IPS-NIHi7 (cell line): ENCODE measurements around the gene HOXC12.

Experiments used
- DNase-seq: peaks from one replicate; pipeline ENCODE4 v3.0.0; 2012; ENCODE audit warnings: mixed read lengths; ENCODE audit errors: extremely low spot score

Gene HOXC12

GRCh38 chr12:53954694-53955035, at the start of gene HOXC12:
Gene HOXC12 (plus strand): TSS chr12:53954903. CDS start chr12:53954930, 27 bp downstream.
- no peak for DNase-seq

GRCh38 chr12:53907103-53907502, 47.6 kb upstream of the HOXC12 start:
- DNase-seq: no peak

- no peak for DNase-seq
Observed at GRCh38 chr12:53916788-53917655, 37.7 kb upstream of the HOXC12 start.

- no peak for DNase-seq
Observed at GRCh38 chr12:53924521-53925405, 29.9 kb upstream of the HOXC12 start.

GRCh38 chr12:53927220-53928029, 27.3 kb upstream of the HOXC12 start:
- no peak for DNase-seq

- no peak for DNase-seq
Observed at GRCh38 chr12:53928054-53928835, 26.5 kb upstream of the HOXC12 start.

- no peak for DNase-seq
Observed at GRCh38 chr12:53929527-53929926, 25.2 kb upstream of the HOXC12 start.

- DNase-seq: no peak
Observed at GRCh38 chr12:53930591-53931255, 24.0 kb upstream of the HOXC12 start.

GRCh38 chr12:53931844-53932581, 22.7 kb upstream of the HOXC12 start:
- DNase-seq: no peak

GRCh38 chr12:53932915-53933314, 21.8 kb upstream of the HOXC12 start:
- DNase-seq: no peak

GRCh38 chr12:53935383-53936341, 19.0 kb upstream of the HOXC12 start:
- DNase-seq: no peak

- no peak for DNase-seq
Observed at GRCh38 chr12:53937099-53937498, 17.6 kb upstream of the HOXC12 start.

GRCh38 chr12:53937596-53938325, 16.9 kb upstream of the HOXC12 start:
- DNase-seq: no peak

- peak; percentile 89 for DNase-seq
Observed at GRCh38 chr12:53938326-53939140, 16.2 kb upstream of the HOXC12 start, which contains the start of gene HOXC13. Gene HOXC13 (plus strand): TSS chr12:53938831. CDS start chr12:53938907, 76 bp downstream.

GRCh38 chr12:53939141-53940108, 15.3 kb upstream of the HOXC12 start:
- DNase-seq: no peak
